Stimulated activated naive CD8-positive, alpha-beta T cell treated with anti-CD3 and anti-CD28 coated beads, Interleukin-15, Interleukin-2, amounts not matched to agents 100 ng/mL and 50 ng/mL, for 24 hours (primary cell): ENCODE results near the gene SLC7A9.
"Not testable (repeated sequence)": the region's sequence is repeated elsewhere in the genome, so short reads cannot be mapped to it uniquely, and the experiment has no call there.

Source experiments
- H3K27ac Mint-ChIP-seq: one replicate; pipeline ENCODE4 v1.8.0; 2021; ENCODE audit warnings: mild to moderate bottlenecking, mixed read lengths
- H3K27me3 Mint-ChIP-seq: one replicate; pipeline ENCODE4 v1.8.0; 2021; ENCODE audit warnings: mixed read lengths
- H3K36me3 Mint-ChIP-seq: one replicate; pipeline ENCODE4 v1.8.0; 2021; ENCODE audit warnings: low read depth, mixed read lengths
- H3K4me1 Mint-ChIP-seq: one replicate; pipeline ENCODE4 v1.8.0; 2021; ENCODE audit warnings: low read depth, mixed read lengths
- H3K4me3 Mint-ChIP-seq: one replicate; pipeline ENCODE4 v1.8.0; 2021; ENCODE audit warnings: mild to moderate bottlenecking, mixed read lengths
- H3K9me3 Mint-ChIP-seq: one replicate; pipeline ENCODE4 v1.8.0; 2021; ENCODE audit warnings: mixed read lengths

Gene SLC7A9

GRCh38 chr19:32863301-32863700 lies 6.3 kb downstream of the SLC7A9 start:
- no peak overlapping the region for H3K27ac Mint-ChIP-seq

GRCh38 chr19:32862741-32863140 lies 6.8 kb downstream of the SLC7A9 start:
- Mint-ChIP-seq H3K27me3 (no peaks in the 10 kb centered on the region), H3K9me3 (no peaks in the 10 kb centered on the region), H3K27ac (no peak overlapping the region), H3K4me1 (no peaks in the 10 kb centered on the region), H3K36me3 (no peaks in the 10 kb centered on the region), H3K4me3 (no peak overlapping the region)

More at GRCh38 chr19:32863301-32863700, 6.3 kb downstream of the SLC7A9 start:
- no peaks in the 10 kb centered on the region for H3K9me3 Mint-ChIP-seq
- H3K4me1 Mint-ChIP-seq, result no peaks in the 10 kb centered on the region
- no peaks in the 10 kb centered on the region for H3K27me3 Mint-ChIP-seq
- no peak overlapping the region for H3K4me3 Mint-ChIP-seq
- H3K36me3 Mint-ChIP-seq, result no peaks in the 10 kb centered on the region

- Mint-ChIP-seq H3K9me3 (no peaks in the 10 kb centered on the region), H3K27ac (no peak overlapping the region), H3K36me3 (no peaks in the 10 kb centered on the region), H3K4me1 (no peaks in the 10 kb centered on the region), H3K4me3 (no peak overlapping the region), H3K27me3 (no peaks in the 10 kb centered on the region)
These were observed 7.4 kb downstream of the SLC7A9 start for GRCh38 chr19:32862173-32862572.

GRCh38 chr19:32861596-32861995 lies 8.0 kb downstream of the SLC7A9 start:
- H3K27me3 Mint-ChIP-seq, result no peaks in the 10 kb centered on the region
- no peak overlapping the region for H3K27ac Mint-ChIP-seq
- no peak overlapping the region for H3K4me3 Mint-ChIP-seq

GRCh38 chr19:32859591-32859990 lies 10.0 kb downstream of the SLC7A9 start:
- Mint-ChIP-seq H3K4me3 (no peak overlapping the region), H3K27ac (no peak overlapping the region), H3K4me1 (no peaks in the 10 kb centered on the region)

More at GRCh38 chr19:32861596-32861995, 8.0 kb downstream of the SLC7A9 start:
- no peaks in the 10 kb centered on the region for H3K9me3 Mint-ChIP-seq
- H3K36me3 Mint-ChIP-seq, result no peaks in the 10 kb centered on the region
- no peaks in the 10 kb centered on the region for H3K4me1 Mint-ChIP-seq

GRCh38 chr19:32858559-32858958 lies 11.0 kb downstream of the SLC7A9 start:
- Mint-ChIP-seq H3K27ac (no peak overlapping the region), H3K4me1 (no peaks in the 10 kb centered on the region), H3K36me3 (no peaks in the 10 kb centered on the region), H3K9me3 (no peaks in the 10 kb centered on the region), H3K4me3 (no peak overlapping the region), H3K27me3 (no peaks in the 10 kb centered on the region)

More at GRCh38 chr19:32859591-32859990, 10.0 kb downstream of the SLC7A9 start:
- no peaks in the 10 kb centered on the region for H3K27me3 Mint-ChIP-seq
- no peaks in the 10 kb centered on the region for H3K36me3 Mint-ChIP-seq
- H3K9me3 Mint-ChIP-seq, result no peaks in the 10 kb centered on the region

GRCh38 chr19:32858155-32858554 lies 11.4 kb downstream of the SLC7A9 start:
- H3K4me1 Mint-ChIP-seq, result no peaks in the 10 kb centered on the region
- H3K4me3 Mint-ChIP-seq, result no peak overlapping the region
- no peak overlapping the region for H3K27ac Mint-ChIP-seq
- H3K27me3 Mint-ChIP-seq, result no peaks in the 10 kb centered on the region
- H3K9me3 Mint-ChIP-seq, result no peaks in the 10 kb centered on the region
- no peaks in the 10 kb centered on the region for H3K36me3 Mint-ChIP-seq

GRCh38 chr19:32857584-32857983 lies 12.0 kb downstream of the SLC7A9 start:
- no peak overlapping the region for H3K27ac Mint-ChIP-seq
- H3K4me3 Mint-ChIP-seq, result no peak overlapping the region
- no peaks in the 10 kb centered on the region for H3K36me3 Mint-ChIP-seq
- H3K27me3 Mint-ChIP-seq, result no peaks in the 10 kb centered on the region
- H3K9me3 Mint-ChIP-seq, result no peaks in the 10 kb centered on the region
- H3K4me1 Mint-ChIP-seq, result no peaks in the 10 kb centered on the region

- not testable (repeated sequence) for H3K27ac Mint-ChIP-seq, H3K36me3 Mint-ChIP-seq, H3K27me3 Mint-ChIP-seq, H3K4me3 Mint-ChIP-seq, H3K4me1 Mint-ChIP-seq, H3K9me3 Mint-ChIP-seq
These were observed 12.7 kb downstream of the SLC7A9 start for GRCh38 chr19:32856818-32857217.

GRCh38 chr19:32852216-32852615 lies 17.4 kb downstream of the SLC7A9 start:
- H3K9me3 Mint-ChIP-seq, result no peaks in the 10 kb centered on the region
- H3K4me1 Mint-ChIP-seq, result no peaks in the 10 kb centered on the region
- no peak overlapping the region for H3K27ac Mint-ChIP-seq
- H3K4me3 Mint-ChIP-seq, result no peak overlapping the region
- H3K27me3 Mint-ChIP-seq, result no peaks in the 10 kb centered on the region
- no peaks in the 10 kb centered on the region for H3K36me3 Mint-ChIP-seq

- H3K36me3 Mint-ChIP-seq, H3K4me3 Mint-ChIP-seq, H3K27me3 Mint-ChIP-seq: not testable (repeated sequence)
These were observed 21.5 kb downstream of the SLC7A9 start for GRCh38 chr19:32848035-32848434.

GRCh38 chr19:32843716-32844245 lies 25.8 kb downstream of the SLC7A9 start:
- Mint-ChIP-seq H3K4me3 (no peak overlapping the region), H3K36me3 (peaks cover 14% of the 10 kb centered on the region), H3K9me3 (peaks cover 17% of the 10 kb centered on the region), H3K4me1 (no peaks in the 10 kb centered on the region), H3K27me3 (no peaks in the 10 kb centered on the region), H3K27ac (no peak overlapping the region)

More at GRCh38 chr19:32848035-32848434, 21.5 kb downstream of the SLC7A9 start:
- H3K4me1 Mint-ChIP-seq, H3K9me3 Mint-ChIP-seq, H3K27ac Mint-ChIP-seq: not testable (repeated sequence)

GRCh38 chr19:32842061-32842460 lies 27.5 kb downstream of the SLC7A9 start:
- no peak overlapping the region for H3K27ac Mint-ChIP-seq
- no peaks in the 10 kb centered on the region for H3K27me3 Mint-ChIP-seq
- peaks cover 17% of the 10 kb centered on the region for H3K9me3 Mint-ChIP-seq
- peaks cover 5% of the 10 kb centered on the region for H3K4me1 Mint-ChIP-seq
- H3K4me3 Mint-ChIP-seq, result no peak overlapping the region
- H3K36me3 Mint-ChIP-seq, result peaks cover 14% of the 10 kb centered on the region

- H3K27ac Mint-ChIP-seq, result no peak overlapping the region
- peaks cover 5% of the 10 kb centered on the region for H3K4me1 Mint-ChIP-seq
- no peak overlapping the region for H3K4me3 Mint-ChIP-seq
- H3K36me3 Mint-ChIP-seq, result peaks cover 14% of the 10 kb centered on the region
- H3K27me3 Mint-ChIP-seq, result no peaks in the 10 kb centered on the region
- H3K9me3 Mint-ChIP-seq, result peaks cover 17% of the 10 kb centered on the region
These were observed 32.0 kb downstream of the SLC7A9 start for GRCh38 chr19:32837531-32837930.

- not testable (repeated sequence) for H3K4me1 Mint-ChIP-seq, H3K4me3 Mint-ChIP-seq, H3K27me3 Mint-ChIP-seq, H3K9me3 Mint-ChIP-seq, H3K36me3 Mint-ChIP-seq, H3K27ac Mint-ChIP-seq
These were observed 36.2 kb downstream of the SLC7A9 start for GRCh38 chr19:32833388-32833787.

- not testable (repeated sequence) for H3K4me1 Mint-ChIP-seq, H3K36me3 Mint-ChIP-seq, H3K9me3 Mint-ChIP-seq, H3K27ac Mint-ChIP-seq, H3K27me3 Mint-ChIP-seq, H3K4me3 Mint-ChIP-seq
These were observed 36.7 kb downstream of the SLC7A9 start for GRCh38 chr19:32832825-32833224.
